Activated B cell treated with CpG ODN at 0.5 μM for 24 hours (primary cell): Measurements from ENCODE around the gene SET. TPM values are rescaled to one million over a fixed set of nuclear protein-coding genes. Genes with fewer than 3 reads are reported as not detected.
A peak's percentile ranks its signal among the peaks of the same experiment; 100 is the strongest.

Experiments used
- ATAC-seq: fragments of 200-7000 bp; cut with Tn5 transposase; one replicate; pipeline ENCODE4 v1.10.0; 2021; ENCODE audit warnings: low read depth, mild to moderate bottlenecking, moderate library complexity
- CTCF ChIA-PET: fragments of 350-600 bp; sonication (Branson Sonifier 250); formaldehyde crosslinking; loops from one replicate; lab custom pipeline; 2021; ENCODE audit warnings: antibody characterized with exemption; lab: Charles Lee
- POLR2A ChIA-PET: fragments of 350-600 bp; sonication (Branson Sonifier 250); formaldehyde crosslinking; loops from one replicate; lab custom pipeline; 2021; ENCODE audit warnings: antibody characterized with exemption; lab: Charles Lee
- DNase-seq: peaks from one replicate; pipeline ENCODE4 v3.0.0; 2022
- H3K27ac Mint-ChIP-seq: one replicate; pipeline ENCODE4 v1.8.0; 2020; ENCODE audit warnings: mixed read lengths
- H3K27me3 Mint-ChIP-seq: one replicate; pipeline ENCODE4 v1.8.0; 2021; ENCODE audit warnings: mixed read lengths
- H3K36me3 Mint-ChIP-seq: one replicate; pipeline ENCODE4 v1.8.0; 2021; ENCODE audit warnings: low read depth, mixed read lengths
- H3K4me1 Mint-ChIP-seq: one replicate; pipeline ENCODE4 v1.8.0; 2021; ENCODE audit warnings: mixed read lengths
- H3K4me3 Mint-ChIP-seq: one replicate; pipeline ENCODE4 v1.8.0; 2020; ENCODE audit warnings: mild to moderate bottlenecking, mixed read lengths
- H3K9me3 Mint-ChIP-seq: one replicate; pipeline ENCODE4 v1.8.0; 2020; ENCODE audit warnings: mixed read lengths
- intact Hi-C: fragments of 100-400 bp; cut with micrococcal nuclease; formaldehyde crosslinking; loops from one replicate; pipeline ENCODE4 v1.15.1; 2024
- total RNA-seq: library from RNA; stranded (reverse); gene quantifications from 2 replicates; pipeline ENCODE4 v1.2.3, GENCODE V29; 2022
- TF ChIP-seq, protein P1 (sequence below): fragments of 200-600 bp; IDR thresholded peaks from one replicate; pipeline ENCODE4 v1.8.0; 2022; ENCODE audit warnings: antibody characterized with exemption, mild to moderate bottlenecking

SET gene
- total RNA-seq, 1 donor from 2014 or later, result 762 TPM

DNA sequence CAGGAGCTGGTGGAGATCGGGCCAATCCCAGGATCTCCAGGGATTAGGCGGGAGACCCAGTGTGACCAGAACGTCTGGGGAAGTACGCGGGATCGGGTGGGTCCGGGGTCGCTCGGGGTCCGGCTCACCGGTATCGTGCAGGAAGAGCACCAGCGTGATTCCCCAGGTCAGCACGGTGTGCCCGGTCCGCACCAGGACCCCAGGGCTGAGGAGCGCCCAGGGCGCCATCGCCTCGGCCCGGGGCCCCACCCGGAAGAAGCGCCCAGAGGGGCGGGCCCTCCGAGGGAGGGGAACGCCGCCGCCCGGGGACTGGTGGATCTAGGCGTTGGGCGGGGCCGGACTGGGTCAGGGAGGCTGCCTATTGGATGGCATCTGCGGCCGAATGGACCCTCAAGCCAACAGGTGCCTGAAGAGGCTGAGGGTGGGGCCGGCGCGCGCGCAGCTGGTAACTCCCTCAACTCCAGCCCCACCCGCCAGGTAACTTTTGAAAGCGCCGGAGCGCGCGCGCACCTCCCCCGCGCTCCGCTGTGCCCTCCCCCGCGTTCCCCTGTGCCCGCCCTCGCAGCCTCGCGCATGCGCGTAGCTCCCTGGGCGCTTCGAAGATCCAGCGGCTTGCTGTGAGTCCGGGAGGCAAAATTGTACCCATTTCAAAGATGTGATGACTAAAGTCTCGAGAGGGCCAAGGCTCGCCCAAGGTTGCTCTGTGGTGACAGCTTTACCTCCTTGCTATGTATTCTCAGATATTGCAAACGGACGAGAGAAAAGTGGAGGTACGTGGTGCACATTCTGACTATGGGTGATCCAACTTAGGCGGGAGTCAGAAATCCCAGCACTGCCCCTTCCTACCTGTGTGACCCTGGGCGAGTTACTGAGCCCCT, 35.1 kb downstream of the SET start, which contains the start of gene ZDHHC12:
Gene ZDHHC12, minus strand, starts transcription at position 262 of the 878 bp plus-strand sequence. Its CDS starts 34 bp downstream, at position 228.
- peak; percentile 96 for DNase-seq
- CTCF ChIA-PET, result no interaction called here
- peak within 1 kb of the TSS; percentile 89 for H3K27ac Mint-ChIP-seq
- H3K4me3 Mint-ChIP-seq, result peak within 1 kb of the TSS; percentile 92
- H3K9me3 Mint-ChIP-seq, result no peaks in the 10 kb centered on the region
- peaks cover 28% of the 10 kb centered on the region for H3K4me1 Mint-ChIP-seq
- intact Hi-C loops, result loop anchor here (1.0 to 2.0 kb wide), 8 partner anchors 22 to 268 kb away; partner anchors contain the start of genes DYNC2I2, ENDOG, ODF2 and PKN3
- peak; percentile 97 for ATAC-seq
- no peaks in the 10 kb centered on the region for H3K27me3 Mint-ChIP-seq
- POLR2A ChIA-PET, result interaction anchor here (0.5 to 2.5 kb wide), 46 partner anchors 9 to 1268 kb away, joined by 3 to 21 read pairs (median 4); partner anchors contain the start of genes DYNC2I2, ENDOG, GLE1 and GOLGA2
- H3K36me3 Mint-ChIP-seq, result peaks cover 31% of the 10 kb centered on the region
- TF ChIP-seq, protein P1, sequence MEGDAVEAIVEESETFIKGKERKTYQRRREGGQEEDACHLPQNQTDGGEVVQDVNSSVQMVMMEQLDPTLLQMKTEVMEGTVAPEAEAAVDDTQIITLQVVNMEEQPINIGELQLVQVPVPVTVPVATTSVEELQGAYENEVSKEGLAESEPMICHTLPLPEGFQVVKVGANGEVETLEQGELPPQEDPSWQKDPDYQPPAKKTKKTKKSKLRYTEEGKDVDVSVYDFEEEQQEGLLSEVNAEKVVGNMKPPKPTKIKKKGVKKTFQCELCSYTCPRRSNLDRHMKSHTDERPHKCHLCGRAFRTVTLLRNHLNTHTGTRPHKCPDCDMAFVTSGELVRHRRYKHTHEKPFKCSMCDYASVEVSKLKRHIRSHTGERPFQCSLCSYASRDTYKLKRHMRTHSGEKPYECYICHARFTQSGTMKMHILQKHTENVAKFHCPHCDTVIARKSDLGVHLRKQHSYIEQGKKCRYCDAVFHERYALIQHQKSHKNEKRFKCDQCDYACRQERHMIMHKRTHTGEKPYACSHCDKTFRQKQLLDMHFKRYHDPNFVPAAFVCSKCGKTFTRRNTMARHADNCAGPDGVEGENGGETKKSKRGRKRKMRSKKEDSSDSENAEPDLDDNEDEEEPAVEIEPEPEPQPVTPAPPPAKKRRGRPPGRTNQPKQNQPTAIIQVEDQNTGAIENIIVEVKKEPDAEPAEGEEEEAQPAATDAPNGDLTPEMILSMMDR, result no peak

GRCh38 chr9:128724744-128725211, 35.8 kb downstream of the SET start:
- DNase-seq, result no peak
- Mint-ChIP-seq H3K27ac (peak overlapping the region; percentile 81), H3K27me3 (no peaks in the 10 kb centered on the region), H3K36me3 (peaks cover 28% of the 10 kb centered on the region), H3K9me3 (no peaks in the 10 kb centered on the region), H3K4me3 (peak overlapping the region; percentile 92), H3K4me1 (peaks cover 28% of the 10 kb centered on the region)
- TF ChIP-seq, protein P1, result no peak
- ChIA-PET CTCF (interaction anchor here (1.5 kb wide), 1 partner anchor 23 kb away, joined by 5 read pairs; the partner anchor contains the start of gene PKN3), POLR2A (interaction anchor here (0.5 to 2.5 kb wide), 40 partner anchors 8 to 449 kb away, joined by 3 to 21 read pairs (median 4); partner anchors contain the start of genes DYNC2I2, ENDOG, GLE1 and GOLGA2)
- intact Hi-C loops, result loop anchor here (1.0 to 2.0 kb wide), 8 partner anchors 22 to 268 kb away; partner anchors contain the start of genes DYNC2I2, ENDOG, ODF2 and PKN3
- ATAC-seq, result no peak

DNA sequence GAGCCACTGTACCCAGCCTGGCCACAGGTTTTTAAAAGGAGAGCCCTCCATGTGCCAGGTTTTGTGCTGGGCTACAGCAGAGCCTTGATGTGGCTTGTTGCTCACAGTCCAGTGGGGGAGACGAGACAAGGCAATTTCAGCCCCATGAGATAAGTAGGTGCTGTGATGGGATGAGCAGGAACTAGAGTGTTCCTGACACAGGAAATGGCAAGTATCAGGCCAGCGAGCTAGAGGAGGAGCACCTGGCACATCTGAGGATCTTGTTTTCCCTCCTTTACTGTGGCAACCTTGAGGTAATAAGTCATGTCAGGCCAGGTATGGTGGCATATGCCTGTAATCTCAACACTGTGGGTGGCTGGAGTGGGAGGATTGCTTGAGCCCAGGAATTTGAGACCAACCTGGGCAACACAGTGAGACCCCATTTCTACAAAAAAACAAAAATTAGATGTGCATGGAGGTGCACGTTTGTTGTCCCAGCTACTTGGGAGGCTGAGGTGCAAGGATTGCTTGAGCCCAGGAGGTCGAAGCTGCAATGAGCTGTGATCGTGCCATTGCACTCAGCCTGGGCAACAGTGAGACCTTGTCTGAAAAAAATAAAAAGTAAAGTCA, 38.7 kb downstream of the SET start:
- H3K27me3 Mint-ChIP-seq, result no peaks in the 10 kb centered on the region
- intact Hi-C loops, result no loop called here
- no peak overlapping the region for H3K27ac Mint-ChIP-seq
- no peak for ATAC-seq
- DNase-seq, result no peak
- peaks cover 14% of the 10 kb centered on the region for H3K36me3 Mint-ChIP-seq
- TF ChIP-seq, protein P1, result no peak
- H3K9me3 Mint-ChIP-seq, result no peaks in the 10 kb centered on the region
- no peak overlapping the region for H3K4me3 Mint-ChIP-seq
- H3K4me1 Mint-ChIP-seq, result peaks cover 22% of the 10 kb centered on the region
- ChIA-PET POLR2A (no interaction called here), CTCF (no interaction called here)

- H3K9me3 Mint-ChIP-seq, result no peaks in the 10 kb centered on the region
- POLR2A ChIA-PET, result interaction anchor here (0.5 to 0.6 kb wide), 2 partner anchors 46 to 79 kb away, joined by 4 to 6 read pairs; no protein-coding TSS in a partner anchor
- H3K4me3 Mint-ChIP-seq, result no peak overlapping the region
- DNase-seq (no peak), ATAC-seq (no peak)
- TF ChIP-seq, protein P1, result no peak
- H3K4me1 Mint-ChIP-seq, result peaks cover 16% of the 10 kb centered on the region
- no peaks in the 10 kb centered on the region for H3K27me3 Mint-ChIP-seq
- CTCF ChIA-PET, result no interaction called here
- intact Hi-C loops, result no loop called here
- H3K27ac Mint-ChIP-seq, result no peak overlapping the region
- H3K36me3 Mint-ChIP-seq, result peaks cover 20% of the 10 kb centered on the region
Measured at GRCh38 chr9:128728298-128728697, 39.3 kb downstream of the SET start.
